Measurements from ENCODE around the gene TMEM218. TPM values are rescaled to one million over a fixed set of nuclear protein-coding genes. Genes with fewer than 3 reads are reported as not detected.

TMEM218 gene
- total RNA-seq, 2 donors from 2014 or later = 17.9 to 18.2 TPM

DNA sequence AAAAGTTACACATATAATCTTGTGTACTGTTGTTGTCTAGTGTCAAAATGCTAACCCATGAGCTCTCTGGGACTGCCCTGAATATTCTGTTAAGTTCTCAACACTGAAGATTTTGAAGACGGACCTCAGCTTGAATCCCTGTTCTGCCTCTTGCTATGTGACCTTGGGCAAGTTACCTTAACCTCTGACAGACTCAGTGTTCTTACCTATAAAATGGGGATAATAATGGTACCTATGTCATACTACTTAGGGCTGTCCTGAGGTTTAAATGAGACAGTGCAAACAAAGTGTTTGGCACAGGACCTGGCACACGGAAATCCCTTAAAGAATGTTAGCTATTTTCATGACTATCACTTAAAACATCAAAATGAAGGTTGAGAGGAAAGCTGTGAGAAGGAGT lies 11.3 kb downstream of the TMEM218 start:
- Mint-ChIP-seq H3K4me1 (no peaks in the 10 kb centered on the region), H3K27ac (no peak overlapping the region), H3K36me3 (ENCODE audit: low read depth) (peaks cover 48% of the 10 kb centered on the region), H3K9me3 (peaks cover 8% of the 10 kb centered on the region), H3K27me3 (ENCODE audit: insufficient read depth) (no peaks in the 10 kb centered on the region), H3K4me3 (no peak overlapping the region)
- Histone ChIP-seq H3K4me3 (ENCODE audit: low read length) (no peak overlapping the region), H3K4me1 (ENCODE audit: control insufficient read depth, insufficient read depth, low read length) (no peaks in the 10 kb centered on the region), H3K27me3 (ENCODE audit: control insufficient read depth, insufficient read depth, low read length, poor library complexity, severe bottlenecking) (no peaks in the 10 kb centered on the region), H3K27ac (ENCODE audit: low read depth, low read length) (no peak overlapping the region), H3K9me3 (ENCODE audit: control insufficient read depth, low read length) (no peaks in the 10 kb centered on the region), H3K36me3 (ENCODE audit: control insufficient read depth, insufficient read depth, low read length) (peaks cover 27% of the 10 kb centered on the region), H3K9ac (ENCODE audit: extremely low read depth, low read length, poor library complexity, severe bottlenecking) (no peak overlapping the region)
- DNase-seq = no peak
- TF ChIP-seq, protein P1, sequence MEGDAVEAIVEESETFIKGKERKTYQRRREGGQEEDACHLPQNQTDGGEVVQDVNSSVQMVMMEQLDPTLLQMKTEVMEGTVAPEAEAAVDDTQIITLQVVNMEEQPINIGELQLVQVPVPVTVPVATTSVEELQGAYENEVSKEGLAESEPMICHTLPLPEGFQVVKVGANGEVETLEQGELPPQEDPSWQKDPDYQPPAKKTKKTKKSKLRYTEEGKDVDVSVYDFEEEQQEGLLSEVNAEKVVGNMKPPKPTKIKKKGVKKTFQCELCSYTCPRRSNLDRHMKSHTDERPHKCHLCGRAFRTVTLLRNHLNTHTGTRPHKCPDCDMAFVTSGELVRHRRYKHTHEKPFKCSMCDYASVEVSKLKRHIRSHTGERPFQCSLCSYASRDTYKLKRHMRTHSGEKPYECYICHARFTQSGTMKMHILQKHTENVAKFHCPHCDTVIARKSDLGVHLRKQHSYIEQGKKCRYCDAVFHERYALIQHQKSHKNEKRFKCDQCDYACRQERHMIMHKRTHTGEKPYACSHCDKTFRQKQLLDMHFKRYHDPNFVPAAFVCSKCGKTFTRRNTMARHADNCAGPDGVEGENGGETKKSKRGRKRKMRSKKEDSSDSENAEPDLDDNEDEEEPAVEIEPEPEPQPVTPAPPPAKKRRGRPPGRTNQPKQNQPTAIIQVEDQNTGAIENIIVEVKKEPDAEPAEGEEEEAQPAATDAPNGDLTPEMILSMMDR (conservative IDR thresholded peaks at IDR 0.05) = no peak
- 82 to 100% methylated on average over 1 of the region's 2 CpGs for WGBS, 2 experiments (ENCODE audit: insufficient coverage in 1 of 2, insufficient read length in 1 of 2)

GRCh38 chr11:125094731-125095130 lies 16.7 kb downstream of the TMEM218 start:
- Histone ChIP-seq H3K36me3 (ENCODE audit: control insufficient read depth, insufficient read depth, low read length) (peaks cover 16% of the 10 kb centered on the region), H3K4me1 (ENCODE audit: control insufficient read depth, insufficient read depth, low read length) (no peaks in the 10 kb centered on the region), H3K9me3 (ENCODE audit: control insufficient read depth, low read length) (no peaks in the 10 kb centered on the region), H3K27me3 (ENCODE audit: control insufficient read depth, insufficient read depth, low read length, poor library complexity, severe bottlenecking) (no peaks in the 10 kb centered on the region), H3K4me3 (ENCODE audit: low read length) (no peak overlapping the region), H3K9ac (ENCODE audit: extremely low read depth, low read length, poor library complexity, severe bottlenecking) (no peak overlapping the region), H3K27ac (ENCODE audit: low read depth, low read length) (no peak overlapping the region)
- H3K36me3 Mint-ChIP-seq (ENCODE audit: low read depth) = peaks cover 23% of the 10 kb centered on the region
- TF ChIP-seq, protein P1 (conservative IDR thresholded peaks at IDR 0.05) = no peak
- no peak overlapping the region for H3K4me3 Mint-ChIP-seq
- no peak overlapping the region for H3K27ac Mint-ChIP-seq
- H3K27me3 Mint-ChIP-seq (ENCODE audit: insufficient read depth) = no peaks in the 10 kb centered on the region
- DNase-seq = no peak
- 92% methylated on average over 2 of the region's 2 CpGs; no CpG with 5 or more reads in 1 of the 2 experiments for WGBS, 2 experiments (ENCODE audit: insufficient coverage in 1 of 2, insufficient read length in 1 of 2)
- peaks cover 2% of the 10 kb centered on the region for H3K9me3 Mint-ChIP-seq
- H3K4me1 Mint-ChIP-seq = peaks cover 19% of the 10 kb centered on the region

DNA sequence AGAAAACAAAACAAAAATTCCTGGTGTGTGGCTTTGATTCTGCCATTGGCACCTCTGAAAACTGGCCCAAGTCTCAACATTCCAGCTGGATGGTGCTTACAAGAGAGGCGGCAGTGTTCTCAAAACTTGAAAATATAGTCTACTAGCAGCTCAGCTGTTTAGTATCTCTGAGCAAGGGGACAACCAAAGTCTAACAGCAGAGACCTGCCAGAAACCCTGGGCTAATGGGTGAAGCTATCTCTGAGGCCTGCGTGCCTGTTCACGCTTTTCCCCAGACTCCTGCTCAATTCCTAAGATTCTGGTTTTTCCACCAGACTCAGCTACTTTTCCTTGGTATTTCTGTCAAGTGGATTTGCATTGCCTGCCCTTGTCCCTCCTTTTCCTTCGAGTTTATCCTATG lies 17.9 kb downstream of the TMEM218 start:
- Mint-ChIP-seq H3K4me3 (no peak overlapping the region), H3K27ac (no peak overlapping the region)
- H3K4me3 ChIP-seq (ENCODE audit: low read length) = no peak overlapping the region

More for the DNA sequence above, 17.9 kb downstream of the TMEM218 start:
- no peaks in the 10 kb centered on the region for H3K27me3 ChIP-seq (ENCODE audit: control insufficient read depth, insufficient read depth, low read length, poor library complexity, severe bottlenecking)
- peaks cover 11% of the 10 kb centered on the region for H3K36me3 ChIP-seq (ENCODE audit: control insufficient read depth, insufficient read depth, low read length)
- H3K4me1 Mint-ChIP-seq = peaks cover 19% of the 10 kb centered on the region
- no peak for DNase-seq
- no peak overlapping the region for H3K27ac ChIP-seq (ENCODE audit: low read depth, low read length)
- H3K9ac ChIP-seq (ENCODE audit: extremely low read depth, low read length, poor library complexity, severe bottlenecking) = no peak overlapping the region
- H3K27me3 Mint-ChIP-seq (ENCODE audit: insufficient read depth) = no peaks in the 10 kb centered on the region
- 87 to 98% methylated on average over 3 to 4 of the region's 4 CpGs for WGBS, 2 experiments (ENCODE audit: insufficient coverage in 1 of 2, insufficient read length in 1 of 2)
- peaks cover 13% of the 10 kb centered on the region for H3K36me3 Mint-ChIP-seq (ENCODE audit: low read depth)
- TF ChIP-seq, protein P1 (conservative IDR thresholded peaks at IDR 0.05) = no peak
- peaks cover 2% of the 10 kb centered on the region for H3K9me3 Mint-ChIP-seq
- no peaks in the 10 kb centered on the region for H3K4me1 ChIP-seq (ENCODE audit: control insufficient read depth, insufficient read depth, low read length)
- no peaks in the 10 kb centered on the region for H3K9me3 ChIP-seq (ENCODE audit: control insufficient read depth, low read length)

All from endodermal cell (in vitro differentiated cells).